Left renal cortex interstitium (tissue), 4 donors: Measurements from ENCODE around the gene CNOT1. TPM values are rescaled to one million over a fixed set of nuclear protein-coding genes. Genes with fewer than 3 reads are reported as not detected.
"Not testable (repeated sequence)": the region's sequence is repeated elsewhere in the genome, so short reads cannot be mapped to it uniquely, and the experiment has no call there.

Experiments used
- DNase-seq, 4 donors: peaks; one replicate each; pipeline ENCODE4 v3.0.0-alpha.2; 2013; ENCODE audit warnings: low read depth in 4 of 4, low spot score in 2 of 4, missing footprints in 1 of 4
- polyA plus RNA-seq, 4 donors: library from polyadenylated mRNA; unstranded; fragments of 120-200 nt; gene quantifications; one replicate each; pipeline ENCODE4 v1.2.1, GENCODE V29; 2013; ENCODE audit not compliant: insufficient read length in 4 of 4

CNOT1 gene
- polyA plus RNA-seq, 4 donors: 144 to 203 (median 194) TPM

DNA sequence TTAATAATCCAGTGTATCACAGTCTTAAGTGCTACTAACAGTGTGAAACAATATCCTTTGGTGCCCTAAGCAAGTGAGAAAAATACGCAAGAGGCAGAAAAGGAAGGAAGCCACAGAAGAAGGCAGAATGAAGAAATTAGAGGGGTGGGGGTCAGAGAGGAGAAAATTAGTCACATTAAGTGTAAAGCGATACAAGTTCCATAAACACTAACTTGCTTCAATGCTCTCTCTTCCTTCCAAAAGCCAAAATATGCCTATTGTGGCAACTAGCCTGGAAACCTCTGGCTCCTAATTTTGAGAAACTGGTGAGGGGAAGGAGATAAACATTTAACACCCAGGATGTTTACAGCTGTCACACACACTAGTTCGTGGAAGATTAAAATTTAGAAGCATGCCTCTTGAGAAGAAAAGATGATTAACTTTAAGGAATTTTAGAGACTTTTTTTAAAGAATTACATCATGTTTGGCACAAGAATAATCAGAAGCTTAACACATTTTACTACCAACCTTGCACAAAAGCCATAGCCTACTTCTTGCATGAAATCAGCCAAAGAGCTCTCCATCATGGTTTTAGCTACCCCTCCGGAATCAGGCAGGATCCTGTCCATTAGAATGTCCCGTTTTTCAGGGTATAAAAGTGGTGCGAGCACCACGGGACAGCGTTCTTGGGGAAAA is 44.7 kb downstream of the CNOT1 start:
- no peak for DNase-seq

DNA sequence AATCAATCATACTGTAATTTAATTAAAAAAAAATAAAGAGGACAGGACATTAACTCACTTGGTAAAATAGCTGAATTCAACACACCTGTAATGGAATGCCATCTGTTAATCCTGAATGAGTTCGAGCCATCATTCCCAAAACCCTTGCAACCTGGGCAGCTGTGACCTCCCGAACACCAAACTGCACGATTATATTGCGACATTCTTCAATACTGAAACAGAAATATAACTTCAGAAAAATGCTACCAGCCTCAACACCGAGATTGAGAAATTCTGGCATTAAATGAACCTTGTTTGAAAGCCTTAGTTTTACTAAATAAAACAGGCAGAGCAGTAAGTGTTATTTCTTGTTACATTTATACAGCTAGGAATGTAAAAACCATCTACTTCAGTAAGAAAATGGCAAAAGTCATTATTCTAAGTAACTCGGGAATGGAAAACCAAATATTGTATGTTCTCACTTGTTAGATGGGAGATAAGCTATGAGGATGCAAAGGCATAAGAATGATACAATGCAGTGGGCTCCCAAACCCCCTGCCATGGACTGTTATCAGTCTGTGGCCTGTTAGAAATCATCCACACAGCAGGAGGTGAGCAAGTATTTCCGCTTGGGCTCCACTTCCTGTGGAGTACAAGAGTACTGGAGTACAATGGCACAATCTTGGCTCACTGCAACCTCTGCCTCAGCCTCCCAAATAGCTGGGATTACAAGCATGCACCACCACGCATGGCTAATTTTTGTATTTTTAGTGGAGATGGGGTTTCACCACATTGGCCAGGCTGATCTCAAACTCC is 46.5 kb downstream of the CNOT1 start:
- DNase-seq: no peak

GRCh38 chr16:58582133-58582532 is 47.5 kb downstream of the CNOT1 start:
- DNase-seq: no peak

DNA sequence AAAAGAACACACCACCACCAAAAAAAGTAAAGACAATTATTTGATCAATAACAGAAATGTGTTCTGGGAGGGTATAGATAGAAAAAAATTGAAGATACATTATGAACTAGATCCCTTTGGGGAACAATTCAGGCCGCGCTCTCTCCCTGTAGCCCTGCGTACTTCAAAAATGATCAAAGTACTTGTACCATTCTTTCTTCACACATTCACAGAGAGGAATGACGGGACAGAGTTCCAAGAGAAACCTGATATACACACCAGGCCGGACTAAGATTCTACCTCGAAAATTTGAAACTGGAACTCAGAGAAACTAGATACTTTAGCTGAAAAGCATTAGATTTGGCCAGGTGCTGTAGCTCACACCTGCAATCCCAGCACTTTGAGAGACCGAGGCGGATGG is 50.0 kb downstream of the CNOT1 start:
- DNase-seq: no peak

DNA sequence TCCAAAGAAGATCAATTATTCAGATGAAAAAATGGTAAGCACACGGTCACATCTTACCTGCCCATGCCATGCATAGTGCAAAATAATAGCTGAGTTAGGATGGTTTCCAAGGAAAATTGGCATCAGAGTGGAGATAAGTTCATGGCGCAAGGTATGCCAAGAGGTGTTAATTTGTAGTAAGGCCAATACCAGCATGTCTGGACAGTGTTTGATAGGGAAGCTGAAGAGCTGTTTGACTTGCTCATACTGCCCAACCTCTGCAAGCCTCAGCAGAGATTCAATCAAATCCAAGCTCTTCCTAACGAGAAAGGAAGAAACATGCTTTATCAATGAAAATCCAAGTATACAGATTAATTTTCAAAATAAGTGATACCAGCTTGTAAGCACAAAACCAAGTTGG is 51.0 kb downstream of the CNOT1 start:
- no peak for DNase-seq

GRCh38 chr16:58577141-58577540 is 52.5 kb downstream of the CNOT1 start:
- DNase-seq: no peak

DNA sequence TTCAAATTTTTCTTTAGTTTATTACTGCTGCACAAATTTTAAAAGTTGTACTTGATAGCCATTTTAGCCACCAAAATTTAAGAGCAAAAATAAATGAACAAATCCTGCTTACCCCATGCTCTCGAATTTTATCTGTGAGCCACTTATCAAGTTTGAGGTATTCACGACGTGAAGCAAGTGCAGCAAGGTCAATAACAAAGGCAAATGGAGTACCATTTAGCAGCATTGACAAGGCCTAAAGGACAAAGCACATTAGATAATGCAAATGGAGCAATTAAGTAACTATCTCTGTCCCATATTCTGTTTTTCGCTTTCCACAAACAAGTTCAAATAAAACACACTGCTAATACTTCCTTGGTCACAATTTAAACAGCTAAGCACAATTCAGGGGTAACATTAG is 54.7 kb downstream of the CNOT1 start:
- no peak for DNase-seq

DNA sequence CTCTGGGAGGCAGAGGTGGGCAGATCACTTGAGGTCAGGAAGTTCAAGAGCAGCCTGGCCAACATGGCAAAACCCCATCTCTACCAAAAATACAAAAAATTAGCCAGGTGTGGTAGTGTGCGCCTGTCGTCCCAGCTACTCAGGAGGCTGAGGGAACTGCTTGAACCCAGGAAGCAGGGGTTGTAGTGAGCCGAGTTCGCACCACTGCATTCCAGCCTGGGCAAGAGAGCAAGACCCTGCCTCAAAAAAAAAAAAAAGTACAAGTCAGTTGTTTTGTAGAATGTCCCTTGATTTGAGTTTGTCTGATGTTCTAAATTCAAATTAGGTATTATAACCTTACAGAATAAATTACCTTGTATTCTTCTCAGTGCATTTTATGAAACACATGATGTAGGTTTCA is 63.9 kb downstream of the CNOT1 start:
- not testable (repeated sequence) for DNase-seq

GRCh38 chr16:58563775-58564174 is 65.9 kb downstream of the CNOT1 start:
- no peak for DNase-seq

DNA sequence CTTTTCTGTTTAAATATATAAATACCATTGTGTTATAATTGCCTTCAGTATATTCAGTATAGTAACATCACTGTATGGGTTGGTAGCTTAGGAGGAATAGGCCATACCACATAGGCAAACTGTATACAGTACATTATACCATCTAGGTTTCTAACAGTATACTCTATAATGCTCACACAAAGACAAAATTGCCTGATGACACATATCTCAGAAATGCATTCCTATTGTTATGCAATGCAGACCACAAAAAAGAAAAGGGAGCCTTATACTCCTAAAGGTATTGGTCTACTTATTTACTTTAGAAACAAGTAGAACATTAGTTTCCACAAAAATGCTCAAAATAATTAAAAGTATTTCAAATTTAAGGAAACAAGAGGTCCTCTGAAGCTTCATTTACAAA is 66.4 kb downstream of the CNOT1 start:
- DNase-seq: no peak

- DNase-seq: no peak
Measured at GRCh38 chr16:58556678-58557077, 72.9 kb downstream of the CNOT1 start.

DNA sequence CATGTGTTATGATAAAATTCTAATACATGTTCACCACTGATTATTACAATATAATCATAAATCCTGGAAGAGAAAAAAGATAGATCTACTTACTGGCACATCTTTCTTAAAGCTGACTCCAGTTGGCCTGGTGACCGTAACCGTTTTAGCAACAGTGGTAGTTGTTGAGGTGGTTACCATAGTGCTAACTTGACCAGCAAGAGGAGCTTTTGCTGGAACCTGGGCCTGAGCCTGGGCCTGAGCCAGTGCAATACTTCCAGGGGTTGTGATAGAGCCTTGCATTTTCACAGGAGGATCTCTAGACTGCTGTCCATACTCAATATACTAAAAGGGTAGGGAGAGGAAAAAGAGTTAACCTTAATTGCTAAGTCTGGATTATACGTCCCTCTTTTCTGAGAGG is 78.1 kb downstream of the CNOT1 start:
- DNase-seq: no peak

DNA sequence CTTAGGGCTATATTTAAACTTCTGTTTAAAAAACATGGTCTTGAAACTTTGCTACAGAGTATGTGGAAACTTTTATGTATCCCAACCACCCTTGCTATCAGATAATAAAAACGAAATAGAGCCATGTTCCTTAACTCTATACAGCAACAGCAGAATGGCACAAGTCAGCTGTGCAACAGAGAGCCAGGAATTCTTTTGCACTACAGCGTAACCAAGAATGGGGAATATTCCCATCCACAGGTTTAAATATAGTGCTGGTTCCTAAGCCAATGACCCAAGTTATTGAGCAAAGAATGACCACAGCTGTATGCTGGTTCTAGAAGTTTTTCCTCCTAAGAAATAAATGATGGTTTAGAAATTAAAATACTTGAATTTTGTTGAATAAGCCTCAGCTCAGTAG is 81.2 kb downstream of the CNOT1 start:
- DNase-seq: no peak

GRCh38 chr16:58543685-58544084 is 85.9 kb downstream of the CNOT1 start:
- DNase-seq: no peak

DNA sequence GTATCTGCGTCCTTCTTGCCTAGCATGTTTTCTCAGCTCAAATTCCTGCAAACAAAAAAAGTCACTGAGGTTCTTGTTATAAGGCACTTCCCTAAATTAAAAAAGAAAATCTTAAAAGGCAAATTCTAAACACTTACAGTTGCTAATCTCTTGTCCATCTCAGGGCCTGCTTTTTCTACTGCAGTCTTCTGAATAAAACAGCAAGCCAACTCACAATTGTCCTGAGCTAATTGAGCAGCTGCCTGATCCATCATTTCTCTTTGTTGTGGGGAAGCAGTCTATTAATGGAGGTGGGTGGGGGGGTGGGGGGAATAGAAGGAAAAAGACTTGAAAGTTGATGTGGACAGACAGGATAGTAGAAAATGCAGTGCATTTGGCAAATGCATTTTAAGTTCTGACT is 87.3 kb downstream of the CNOT1 start:
- no peak for DNase-seq

DNA sequence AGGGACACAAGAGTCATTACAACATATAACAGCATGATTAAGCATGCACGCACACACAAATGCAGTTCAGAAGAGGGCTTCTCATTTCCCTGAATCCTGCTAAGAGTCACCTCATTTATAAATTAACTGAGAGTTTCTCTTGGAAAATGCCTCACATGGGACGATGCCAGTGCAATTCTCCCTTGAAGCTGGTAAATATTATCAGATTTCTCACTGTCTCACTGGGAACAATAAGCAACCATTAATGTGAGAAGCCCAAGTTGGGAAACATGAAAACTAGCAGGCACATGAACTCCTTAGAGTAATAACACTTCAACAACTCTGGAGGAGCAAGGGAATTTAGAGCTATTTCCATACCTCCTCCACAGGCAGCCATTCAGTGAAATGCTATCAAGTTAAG is 87.9 kb downstream of the CNOT1 start:
- no peak for DNase-seq

- no peak for DNase-seq
Measured at GRCh38 chr16:58537124-58537906, 92.3 kb downstream of the CNOT1 start.

- DNase-seq: no peak
Measured at GRCh38 chr16:58536278-58536677, 93.3 kb downstream of the CNOT1 start.

GRCh38 chr16:58535100-58535499 is 94.5 kb downstream of the CNOT1 start:
- DNase-seq: no peak

DNA sequence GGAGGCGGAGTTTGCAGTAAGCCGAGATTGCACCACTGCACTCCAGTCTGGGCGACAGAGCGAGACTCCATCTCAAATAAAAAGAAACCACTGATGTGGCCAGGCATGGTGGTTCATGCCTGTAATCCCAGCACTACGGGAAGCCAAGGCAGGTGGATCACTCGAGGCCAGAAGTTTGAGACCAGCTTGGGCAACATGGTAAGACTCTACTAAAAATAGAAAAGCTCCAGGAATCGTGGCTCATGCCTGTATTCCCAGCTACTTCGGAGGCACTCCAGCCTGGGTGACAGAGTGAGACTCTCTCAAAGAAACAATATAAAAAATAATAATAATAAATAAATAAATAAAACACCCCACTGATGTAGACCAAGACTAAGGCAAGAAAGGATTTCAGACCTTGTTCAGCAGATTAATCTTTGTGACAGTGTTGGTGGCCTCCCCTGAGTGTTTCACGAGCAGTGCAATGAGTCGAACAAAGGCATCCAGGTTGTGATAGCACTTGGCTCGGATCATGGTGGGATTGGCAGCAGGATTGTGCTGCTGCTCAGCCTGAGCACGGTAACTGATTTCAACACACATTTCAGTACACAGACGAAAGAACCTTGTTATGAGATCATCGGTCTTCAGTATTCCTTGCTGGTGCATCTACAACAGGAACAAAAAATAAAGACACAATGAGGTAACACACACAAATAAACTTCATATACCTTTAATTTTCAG is 95.7 kb downstream of the CNOT1 start:
- DNase-seq: no peak

DNA sequence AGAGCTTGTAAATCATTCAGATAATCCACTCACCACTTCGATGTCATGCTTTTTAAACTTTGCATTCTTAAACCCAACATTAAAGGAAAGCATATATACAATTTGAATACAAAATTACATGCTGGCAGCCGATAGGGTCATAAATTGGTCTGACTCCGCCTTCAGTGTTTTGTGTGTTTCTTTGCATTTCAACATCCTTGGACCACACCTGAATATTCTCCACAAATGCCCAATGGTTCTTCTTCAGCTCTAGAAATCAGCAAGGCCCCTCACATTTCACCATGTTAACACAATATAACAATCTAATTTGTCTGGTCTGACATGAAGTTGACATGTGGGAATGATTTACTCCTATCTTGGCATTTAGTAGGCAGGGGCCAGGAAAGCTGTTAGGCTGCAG is 97.2 kb downstream of the CNOT1 start:
- DNase-seq: no peak
